ES-I3 (cell line): ENCODE measurements around the gene YPEL5.
"Not testable (repeated sequence)": the region's sequence is repeated elsewhere in the genome, so short reads cannot be mapped to it uniquely, and the experiment has no call there.

Experiments
- H3K36me3 ChIP-seq: 2 replicates; pipeline ENCODE4 v1.6.1; 2013; ENCODE audit warnings: mild to moderate bottlenecking, low read length, control low read depth, moderate library complexity; ENCODE audit not compliant: insufficient read depth
- H3K4me1 ChIP-seq: 2 replicates; pipeline ENCODE4 v1.6.1; 2013; ENCODE audit warnings: mild to moderate bottlenecking, control low read depth, low read length; ENCODE audit not compliant: insufficient read depth
- H3K9ac ChIP-seq: 2 replicates; pipeline ENCODE4 v1.6.1; 2013; ENCODE audit warnings: low read depth, mild to moderate bottlenecking, low read length, moderate library complexity
- H3K9me3 ChIP-seq: 2 replicates; pipeline ENCODE4 v1.6.1; 2013; ENCODE audit warnings: mild to moderate bottlenecking, low read length, moderate library complexity; ENCODE audit not compliant: control insufficient read depth, insufficient read depth

YPEL5 gene

DNA sequence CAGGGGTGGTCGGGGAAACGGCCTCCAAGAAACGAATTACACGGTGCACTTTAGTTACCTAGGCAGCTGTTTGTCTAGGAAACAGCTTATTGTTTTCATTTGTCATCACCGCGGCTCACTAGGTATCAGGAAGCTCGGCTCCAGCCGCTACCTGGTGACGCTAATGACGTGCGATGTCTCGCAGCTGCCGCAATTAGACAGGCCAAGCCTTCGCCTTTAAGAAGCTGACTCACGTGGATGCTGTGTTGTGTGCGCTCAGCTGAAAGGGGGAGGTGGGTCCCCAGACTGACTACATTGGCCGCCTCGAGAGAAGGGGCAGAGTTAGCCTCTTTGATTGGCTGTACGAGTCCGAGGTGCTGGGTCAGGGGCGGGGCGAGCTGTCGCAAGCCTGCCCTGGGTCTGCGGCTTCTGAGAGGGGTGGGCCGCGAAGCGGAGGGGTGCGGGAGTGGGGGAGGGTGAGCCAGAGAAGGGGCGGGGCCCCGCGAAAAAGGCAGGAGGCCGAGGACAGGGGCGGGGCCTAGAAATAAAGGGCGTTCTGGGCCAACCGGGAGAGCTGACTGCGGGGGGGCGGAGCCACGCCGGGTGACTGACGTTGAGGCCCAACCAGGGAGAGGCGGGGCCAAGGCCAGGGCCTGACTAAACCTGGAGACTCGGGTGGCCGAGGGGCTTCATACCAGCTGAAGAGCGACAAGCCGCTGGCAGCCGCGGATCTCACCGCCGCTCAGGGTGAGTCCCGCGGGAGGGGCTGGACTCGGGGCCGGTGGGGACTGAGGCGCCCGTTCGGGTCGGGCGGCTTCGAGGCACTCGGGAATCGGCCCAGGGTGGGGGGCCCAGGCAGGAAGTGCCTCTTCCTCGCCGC is at the start of gene YPEL5:
Gene YPEL5, plus strand, starts transcription at position 671 of the 859 bp plus-strand sequence. CDS start 9,645 bp downstream, outside the sequence.
- Histone ChIP-seq H3K36me3 (0 out of 2 replicates have a peak, but pooled peaks cover 5% of the 10 kb centered on the region), H3K9ac (peak within 1 kb of the TSS; percentile 58), H3K4me1 (peaks cover 27% of the 10 kb centered on the region), H3K9me3 (no peaks in the 10 kb centered on the region)

DNA sequence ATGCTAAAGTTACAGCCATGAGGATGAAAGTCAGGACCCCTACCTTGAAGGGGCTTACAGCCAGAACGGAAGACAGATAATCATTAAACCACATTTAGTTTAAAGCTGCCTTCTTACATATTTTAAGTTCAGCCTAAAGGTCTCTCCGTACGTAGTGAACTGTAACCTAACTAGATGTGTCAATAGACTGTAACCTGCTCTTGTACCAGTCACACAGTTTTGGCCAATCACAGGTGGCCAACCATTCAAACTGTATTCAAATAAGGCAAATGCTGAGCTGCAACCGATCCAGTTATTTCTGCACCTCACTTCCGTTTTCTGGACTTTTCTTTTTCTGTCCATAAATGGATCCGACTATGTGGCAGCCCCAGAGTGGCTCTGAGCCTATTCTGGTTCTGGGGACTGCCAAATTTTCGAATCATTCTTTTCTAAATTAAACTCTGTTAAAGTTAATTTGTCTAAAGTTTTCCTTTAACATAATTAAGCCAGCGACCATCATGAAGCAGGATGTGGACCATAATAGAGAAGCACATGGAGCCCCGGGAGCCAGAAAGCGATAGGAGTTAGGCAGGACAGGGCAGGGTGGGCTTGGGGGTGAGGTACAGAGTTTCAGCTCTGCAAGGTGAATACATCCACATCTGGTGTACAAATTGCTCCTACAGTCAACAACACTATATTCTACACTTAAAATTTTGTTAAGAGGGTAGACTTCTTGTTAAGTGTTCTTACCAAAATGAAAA is 48.4 kb upstream of the YPEL5 start:
- no peaks in the 10 kb centered on the region for H3K4me1 ChIP-seq
- no peak overlapping the region for H3K9ac ChIP-seq
- no peaks in the 10 kb centered on the region for H3K36me3 ChIP-seq
- no peaks in the 10 kb centered on the region for H3K9me3 ChIP-seq

- H3K36me3 ChIP-seq, H3K9me3 ChIP-seq, H3K9ac ChIP-seq, H3K4me1 ChIP-seq: not testable (repeated sequence)
These were observed 47.4 kb upstream of the YPEL5 start for GRCh38 chr2:30099366-30099765.

DNA sequence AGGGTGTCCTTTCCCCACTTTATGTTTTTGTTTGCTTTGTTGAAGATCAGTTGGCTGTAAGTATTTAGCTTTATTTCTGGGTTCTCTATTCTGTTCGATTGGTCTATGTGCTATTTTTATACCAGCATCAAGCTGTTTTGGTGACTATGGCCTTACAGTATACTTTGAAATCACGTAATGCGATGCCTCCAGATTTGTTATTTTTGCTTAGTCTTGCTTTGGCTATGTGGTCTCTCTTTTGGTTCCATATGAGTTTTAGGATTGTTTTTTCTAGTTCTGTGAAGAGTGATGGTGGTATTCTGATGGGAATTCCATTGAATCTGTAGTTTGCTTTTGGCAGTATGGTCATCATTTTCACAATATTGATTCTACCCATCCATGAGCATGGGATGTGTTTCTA is 46.1 kb upstream of the YPEL5 start:
- H3K9ac ChIP-seq, H3K36me3 ChIP-seq, H3K4me1 ChIP-seq, H3K9me3 ChIP-seq: not testable (repeated sequence)

- no peak overlapping the region for H3K9ac ChIP-seq
- no peaks in the 10 kb centered on the region for H3K4me1 ChIP-seq
- no peaks in the 10 kb centered on the region for H3K36me3 ChIP-seq
- no peaks in the 10 kb centered on the region for H3K9me3 ChIP-seq
These were observed 42.5 kb upstream of the YPEL5 start for GRCh38 chr2:30104307-30104706.

GRCh38 chr2:30105556-30105955 is 41.3 kb upstream of the YPEL5 start:
- H3K9me3 ChIP-seq = no peaks in the 10 kb centered on the region
- no peaks in the 10 kb centered on the region for H3K36me3 ChIP-seq
- no peaks in the 10 kb centered on the region for H3K4me1 ChIP-seq
- H3K9ac ChIP-seq = no peak overlapping the region

DNA sequence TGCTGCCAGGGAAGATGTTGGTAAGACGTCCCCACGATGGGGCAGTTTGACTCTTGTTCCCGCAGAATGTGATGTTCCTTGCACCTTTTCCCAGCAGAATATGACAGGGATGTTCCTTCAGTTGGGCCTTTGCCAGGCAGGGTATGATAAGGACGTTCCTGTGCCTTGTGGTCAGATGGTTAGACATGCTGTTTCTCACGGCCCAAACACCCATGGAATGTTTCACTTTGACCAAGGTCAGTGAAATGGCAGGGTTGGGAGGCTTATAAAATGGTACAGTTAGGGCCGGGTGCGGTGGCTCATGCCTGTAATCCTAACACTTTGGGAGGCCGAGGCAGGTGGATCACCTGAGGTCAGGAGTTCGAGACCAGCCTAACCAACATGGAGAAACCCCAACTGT is 40.3 kb upstream of the YPEL5 start:
- H3K36me3 ChIP-seq = no peaks in the 10 kb centered on the region
- H3K4me1 ChIP-seq = no peaks in the 10 kb centered on the region
- no peak overlapping the region for H3K9ac ChIP-seq
- no peaks in the 10 kb centered on the region for H3K9me3 ChIP-seq

- no peaks in the 10 kb centered on the region for H3K9me3 ChIP-seq
- no peak overlapping the region for H3K9ac ChIP-seq
- no peaks in the 10 kb centered on the region for H3K36me3 ChIP-seq
- no peaks in the 10 kb centered on the region for H3K4me1 ChIP-seq
These were observed 38.6 kb upstream of the YPEL5 start for GRCh38 chr2:30108192-30108591.

GRCh38 chr2:30108851-30109250 is 38.0 kb upstream of the YPEL5 start:
- Histone ChIP-seq H3K9ac (no peak overlapping the region), H3K4me1 (no peaks in the 10 kb centered on the region), H3K9me3 (no peaks in the 10 kb centered on the region), H3K36me3 (no peaks in the 10 kb centered on the region)

GRCh38 chr2:30109856-30110255 is 37.0 kb upstream of the YPEL5 start:
- Histone ChIP-seq H3K4me1 (peaks cover 2% of the 10 kb centered on the region), H3K9ac (no peak overlapping the region), H3K9me3 (no peaks in the 10 kb centered on the region), H3K36me3 (no peaks in the 10 kb centered on the region)

DNA sequence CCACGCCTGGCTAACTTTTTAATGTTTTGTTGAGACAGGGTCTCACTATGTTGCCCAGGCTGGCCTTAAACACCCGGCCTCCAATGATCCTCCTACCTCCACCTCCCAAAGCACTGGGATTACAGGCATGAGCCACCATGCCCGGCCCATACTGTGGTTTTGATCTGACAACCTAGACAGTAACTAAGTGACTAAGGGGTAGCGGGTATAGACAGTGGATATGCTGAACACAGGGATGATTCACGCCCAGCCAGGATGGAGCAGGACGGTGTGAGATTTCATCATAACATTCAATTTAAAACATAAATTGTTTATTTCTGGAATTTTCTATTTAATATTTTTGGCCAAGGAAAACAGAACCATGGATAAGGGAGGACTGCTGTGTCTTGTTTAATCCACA is 36.0 kb upstream of the YPEL5 start:
- no peaks in the 10 kb centered on the region for H3K36me3 ChIP-seq
- no peak overlapping the region for H3K9ac ChIP-seq
- H3K9me3 ChIP-seq = no peaks in the 10 kb centered on the region
- peaks cover 10% of the 10 kb centered on the region for H3K4me1 ChIP-seq

- not testable (repeated sequence) for H3K36me3 ChIP-seq, H3K9ac ChIP-seq, H3K4me1 ChIP-seq, H3K9me3 ChIP-seq
These were observed 35.6 kb upstream of the YPEL5 start for GRCh38 chr2:30111186-30111585.

DNA sequence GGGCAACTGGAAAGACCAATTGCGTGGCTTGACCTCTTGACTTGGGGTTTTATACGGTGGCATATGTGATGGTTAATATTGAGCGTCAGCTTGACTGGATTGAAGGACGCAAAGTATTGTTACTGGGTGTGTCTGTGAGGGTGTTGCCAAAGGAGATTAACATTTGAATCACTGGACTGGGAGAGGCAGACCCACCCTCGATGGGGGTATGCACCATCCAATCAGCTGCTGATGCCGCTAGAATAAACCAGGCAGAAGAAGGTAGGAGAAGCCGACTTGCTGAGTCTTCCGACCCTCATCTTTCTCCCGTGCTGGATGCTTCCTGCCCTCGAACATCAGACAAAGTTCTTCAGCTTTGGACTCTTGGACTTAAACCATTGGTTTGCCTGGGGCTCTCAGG is 34.2 kb upstream of the YPEL5 start:
- Histone ChIP-seq H3K9me3 (no peaks in the 10 kb centered on the region), H3K4me1 (peaks cover 10% of the 10 kb centered on the region)

DNA sequence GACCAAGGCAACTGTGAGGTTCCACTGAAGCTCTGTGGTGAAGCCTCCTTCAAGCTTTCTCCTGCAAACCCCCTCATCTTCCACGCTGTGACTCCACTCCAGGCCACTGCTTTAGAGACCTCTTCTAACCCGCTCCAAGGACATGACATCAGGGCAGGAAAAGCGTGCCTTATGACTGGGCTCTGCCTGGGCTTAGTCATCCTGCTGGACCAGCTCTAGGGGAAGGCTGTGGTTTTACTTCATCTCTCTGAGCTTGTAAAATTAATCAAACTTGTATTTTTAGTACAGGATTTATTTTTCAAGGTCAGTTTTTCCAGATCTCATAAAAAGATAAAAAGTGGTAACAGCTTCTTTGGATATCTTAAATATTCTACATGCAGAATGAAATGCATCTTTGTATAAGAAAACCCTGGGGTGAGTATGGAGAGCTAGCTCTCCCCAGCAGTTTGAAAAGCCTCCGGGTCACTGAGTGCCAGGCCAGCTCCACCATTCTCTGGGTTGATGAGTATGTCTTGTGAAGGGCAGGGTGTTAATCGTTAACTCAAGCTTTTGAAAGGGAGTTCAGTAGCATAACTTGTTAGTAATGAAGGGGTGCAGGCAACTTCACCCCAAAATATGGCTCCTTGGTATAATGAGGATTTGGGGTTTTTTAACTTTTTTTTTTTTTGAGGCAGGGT is 33.1 kb upstream of the YPEL5 start:
- Histone ChIP-seq H3K4me1 (peaks cover 10% of the 10 kb centered on the region), H3K9me3 (no peaks in the 10 kb centered on the region), H3K36me3 (no peaks in the 10 kb centered on the region), H3K9ac (no peak overlapping the region)

More for the DNA sequence above, 34.2 kb upstream of the YPEL5 start:
- Histone ChIP-seq H3K9ac (no peak overlapping the region), H3K36me3 (no peaks in the 10 kb centered on the region)
